ENCODE data around the gene PCGF1. TPM values are rescaled to one million over a fixed set of nuclear protein-coding genes. Genes with fewer than 3 reads are reported as not detected.

The PCGF1 gene
- total RNA-seq, 2 experiments from 2014 or later: 11.6 to 13.8 TPM

GRCh38 chr2:74482801-74483674 is 24.5 kb downstream of the PCGF1 start, which contains the start of the genes CCDC142 and TTC31:
TSS of gene CCDC142 (minus strand) at chr2:74482998. CDS start at chr2:74482837, 161 bp downstream.
TSS of gene TTC31 (plus strand) at chr2:74483081. CDS start at chr2:74483096, 15 bp downstream.
- Histone ChIP-seq H3K36me3 (ENCODE audit: insufficient read depth, low read length) (peaks cover 24% of the 10 kb centered on the region), H3K27ac (ENCODE audit: low read depth in 1 of 2, low read length in 2 of 2) (peak within 1 kb of the TSS; percentile 93 to 94), H3K27me3 (ENCODE audit: control insufficient read depth in 1 of 2, insufficient read depth in 2 of 2, low read length in 2 of 2) (no peaks in the 10 kb centered on the region), H3K4me1 (ENCODE audit: insufficient read depth, low read length) (peaks cover 31% of the 10 kb centered on the region), H3K9me3 (ENCODE audit: control insufficient read depth in 1 of 2, insufficient read depth in 1 of 2, low read length in 2 of 2) (no peaks in the 10 kb centered on the region), H3K4me3 (ENCODE audit: low read length) (peak within 1 kb of the TSS; percentile 77)
- ChIA-PET CTCF (interaction anchor here (0.6 to 4.6 kb wide), 21 partner anchors 8 to 1249 kb away, joined by 3 to 61 read pairs (median 5); partner anchors contain the start of genes AUP1, C2orf81, CCT7 and HTRA2), POLR2A (interaction anchor here (0.7 to 6.9 kb wide), 20 partner anchors 11 to 654 kb away, joined by 3 to 169 read pairs (median 8); partner anchors contain the start of genes AUP1, C2orf81, DQX1 and HTRA2)
- Mint-ChIP-seq H3K27ac (peak within 1 kb of the TSS; percentile 97), H3K36me3 (ENCODE audit: low read depth) (peaks cover 54% of the 10 kb centered on the region), H3K4me3 (peak within 1 kb of the TSS; percentile 99), H3K27me3 (no peaks in the 10 kb centered on the region), H3K9me3 (no peaks in the 10 kb centered on the region), H3K4me1 (ENCODE audit: low read depth) (peaks cover 26% of the 10 kb centered on the region)
- DNase-seq (peak; percentile 87 to 96 (median 91)), ATAC-seq (ENCODE audit: poor library complexity) (peak; percentile 94)
- intact Hi-C loops (cut with DNase I, micrococcal nuclease): loop anchor here (1.0 to 5.0 kb wide), 9 partner anchors 11 to 394 kb away; partner anchors contain the start of genes INO80B (in 2 of the 2), MRPL53 (in 2 of the 2), AUP1 (in 1 of the 2) and C2orf81 (in 1 of the 2)
- TF ChIP-seq CTCF (IDR thresholded peaks at IDR 0.05): peak; percentile 85

GRCh38 chr2:74481961-74482800 is 25.3 kb downstream of the PCGF1 start:
- peaks cover 31% of the 10 kb centered on the region for H3K4me1 ChIP-seq (ENCODE audit: insufficient read depth, low read length)

More at GRCh38 chr2:74481961-74482800, 25.3 kb downstream of the PCGF1 start:
- H3K9me3 Mint-ChIP-seq: no peaks in the 10 kb centered on the region
- CTCF ChIA-PET: interaction anchor here (0.6 to 4.6 kb wide), 16 partner anchors 8 to 745 kb away, joined by 3 to 61 read pairs (median 8); partner anchors contain the start of genes AUP1, C2orf81, HTRA2 and INO80B
- Histone ChIP-seq H3K27me3 (ENCODE audit: control insufficient read depth in 1 of 2, insufficient read depth in 2 of 2, low read length in 2 of 2) (no peaks in the 10 kb centered on the region), H3K27ac (ENCODE audit: low read depth in 1 of 2, low read length in 2 of 2) (peak overlapping the region; percentile 93 to 94), H3K4me3 (ENCODE audit: low read length) (peak overlapping the region; percentile 77), H3K36me3 (ENCODE audit: insufficient read depth, low read length) (peaks cover 30% of the 10 kb centered on the region), H3K9me3 (ENCODE audit: control insufficient read depth in 1 of 2, insufficient read depth in 1 of 2, low read length in 2 of 2) (no peaks in the 10 kb centered on the region)
- H3K4me1 Mint-ChIP-seq (ENCODE audit: low read depth): peaks cover 26% of the 10 kb centered on the region
- DNase-seq: peak in 10 of 14 experiments; percentile 35 to 79 (median 46)
- TF ChIP-seq CTCF (IDR thresholded peaks at IDR 0.05): no peak
- H3K4me3 Mint-ChIP-seq: peak overlapping the region; percentile 99
- intact Hi-C loops (cut with DNase I, micrococcal nuclease): loop anchor here (1.0 to 5.0 kb wide), 6 partner anchors 10 to 395 kb away; partner anchors contain the start of genes INO80B (in 2 of the 2), AUP1 (in 1 of the 2), HTRA2 (in 1 of the 2) and MRPL53 (in 1 of the 2)
- peak overlapping the region; percentile 97 for H3K27ac Mint-ChIP-seq
- peak; percentile 32 for ATAC-seq (ENCODE audit: poor library complexity)
- peaks cover 57% of the 10 kb centered on the region for H3K36me3 Mint-ChIP-seq (ENCODE audit: low read depth)
- no peaks in the 10 kb centered on the region for H3K27me3 Mint-ChIP-seq
- POLR2A ChIA-PET: interaction anchor here (0.7 to 6.9 kb wide), 21 partner anchors 10 to 654 kb away, joined by 3 to 169 read pairs (median 8); partner anchors contain the start of genes AUP1, C2orf81, DQX1 and HTRA2

Measured in CD4-positive, alpha-beta T cell (primary cell).